ENCODE results near the gene PDE4D. TPM values are rescaled to one million over a fixed set of nuclear protein-coding genes. Genes with fewer than 3 reads are reported as not detected.

PDE4D gene
- total RNA-seq, 1 experiment from 2014 or later = 2.1 TPM

- H4K8ac ChIP-seq (replicated peaks; ENCODE audit: insufficient read length, low read depth, low read length) = no peak overlapping the region
- no peak overlapping the region for H4K5ac ChIP-seq (ENCODE audit: insufficient read length, low read depth, low read length)
- Mint-ChIP-seq H3K4me1 (peaks cover 4 to 18% of the 10 kb centered on the region in 2 experiments), H3K27ac (no peak overlapping the region), H3K4me3 (no peak overlapping the region), H3K27me3 (ENCODE audit: low read depth) (no peaks in the 10 kb centered on the region), H3K9me3 (no peaks in the 10 kb centered on the region), H3K36me3 (ENCODE audit: insufficient read depth in 1 of 3, low read depth in 3 of 3) (no peaks in the 10 kb centered on the region)
- H4K20me1 ChIP-seq (ENCODE audit: control insufficient read depth, insufficient read depth, insufficient read length) = no peaks in the 10 kb centered on the region
- no peak overlapping the region for H2BK5ac ChIP-seq (ENCODE audit: insufficient read length, low read length)
- H3K27me3 ChIP-seq (ENCODE audit: insufficient read depth, low read length) = no peaks in the 10 kb centered on the region
- no peak overlapping the region for H4K91ac ChIP-seq (ENCODE audit: insufficient read length, low read depth, low read length)
- no CpG with 5 or more reads among the region's 7 CpGs for WGBS (ENCODE audit: extremely low coverage, insufficient read length, low lambda C conversion rate)
- H3K23me2 ChIP-seq (ENCODE audit: insufficient read length, low read depth, low read length, poor library complexity, severe bottlenecking) = no peaks in the 10 kb centered on the region
- no peak overlapping the region for H3K14ac ChIP-seq (ENCODE audit: insufficient read depth, low read length)
- H2BK15ac ChIP-seq (ENCODE audit: low read depth, low read length) = no peak overlapping the region
- H3K79me1 ChIP-seq (ENCODE audit: insufficient read depth, low read depth, low read length, poor library complexity, severe bottlenecking) = no peaks in the 10 kb centered on the region
- no peak overlapping the region for H3K9ac ChIP-seq (ENCODE audit: extremely low read depth, insufficient read length, low read length)
- no peak overlapping the region for H2BK120ac ChIP-seq (ENCODE audit: low read depth, low read length, poor library complexity, severe bottlenecking)
- TF ChIP-seq CTCF (conservative IDR thresholded peaks at IDR 0.05) = no peak
- no peaks in the 10 kb centered on the region for H3K4me1 ChIP-seq (ENCODE audit: insufficient read depth, low read length)
- H2AFZ ChIP-seq (ENCODE audit: low read length) = no peak overlapping the region
- no peaks in the 10 kb centered on the region for H3K79me2 ChIP-seq (ENCODE audit: insufficient read depth, low read length)
- no peaks in the 10 kb centered on the region for H3K9me3 ChIP-seq (ENCODE audit: control insufficient read depth, low read depth, low read length)
- no peak overlapping the region for H2BK12ac ChIP-seq (ENCODE audit: insufficient read length, low read depth, low read length)
- H3K27ac ChIP-seq (ENCODE audit: insufficient read length, low read depth, low read length) = no peak overlapping the region
- no peak overlapping the region for H2BK20ac ChIP-seq (ENCODE audit: low read depth, low read length, poor library complexity, severe bottlenecking)
- H3T11ph ChIP-seq (ENCODE audit: low read length) = no peak overlapping the region
- DNase-seq = no peak
- no peak overlapping the region for H3K23ac ChIP-seq (ENCODE audit: insufficient read length, low read depth, low read length)
- H3K18ac ChIP-seq (ENCODE audit: insufficient read length, low read depth, low read length) = no peak overlapping the region
- H3K4me2 ChIP-seq (ENCODE audit: insufficient read depth, insufficient read length, low read length) = no peak overlapping the region
- H3K4ac ChIP-seq (ENCODE audit: low read depth, low read length) = no peak overlapping the region
- no peak overlapping the region for H2AK5ac ChIP-seq (ENCODE audit: insufficient read length, low read length)
- H3K56ac ChIP-seq (ENCODE audit: insufficient read length, low read depth, low read length) = no peak overlapping the region
Measured at GRCh38 chr5:59164041-59164830, 729.3 kb downstream of the PDE4D start.
